Stimulated activated CD4-positive, alpha-beta T cell treated with anti-CD3 and anti-CD28 coated beads, Interleukin-1b, Interleukin-23, amount 100 ng/mL, for 4 hours (primary cell): ENCODE measurements around the gene TSSC4.

Experiments
- DNase-seq, 2 donors: peaks; one replicate each; pipeline ENCODE4 v3.0.0-alpha.2; 2020; ENCODE audit warnings: low read depth in 2 of 2

The TSSC4 gene

DNA sequence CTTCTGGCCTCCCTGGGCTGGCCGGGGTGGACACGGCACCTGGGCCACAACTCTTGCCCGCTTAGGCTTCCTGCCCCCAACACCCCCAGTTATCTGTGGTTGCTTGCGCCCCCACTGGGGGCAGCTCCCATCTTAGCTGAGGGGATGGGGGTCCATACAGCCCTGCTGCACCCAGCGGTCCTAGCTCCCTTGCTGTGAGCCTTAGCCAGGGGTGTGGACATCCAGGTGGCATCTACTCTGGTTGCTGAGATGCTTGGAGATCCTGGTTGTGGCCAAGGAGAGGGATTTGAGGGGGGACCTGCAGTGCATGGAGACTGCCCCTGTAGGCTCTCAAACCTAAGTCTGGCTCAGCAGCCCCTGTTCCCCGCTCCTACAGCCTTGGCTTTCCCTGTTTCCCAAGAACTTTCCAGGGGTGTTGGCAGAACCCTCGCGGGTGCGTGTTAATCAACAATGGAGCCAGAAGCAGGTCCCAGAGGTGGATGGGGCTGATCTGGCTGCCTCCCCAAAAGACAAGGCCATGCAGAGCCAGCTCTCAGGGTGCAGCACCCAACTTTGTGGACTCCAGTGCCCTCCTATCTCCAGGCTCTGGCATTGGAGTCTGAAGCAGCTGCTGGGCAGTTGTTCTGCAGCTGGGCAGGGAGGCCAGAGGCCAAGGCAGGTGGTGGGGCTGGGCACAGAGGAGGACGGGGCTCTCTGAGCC, 47.6 kb downstream of the TSSC4 start:
- DNase-seq, result no peak

DNA sequence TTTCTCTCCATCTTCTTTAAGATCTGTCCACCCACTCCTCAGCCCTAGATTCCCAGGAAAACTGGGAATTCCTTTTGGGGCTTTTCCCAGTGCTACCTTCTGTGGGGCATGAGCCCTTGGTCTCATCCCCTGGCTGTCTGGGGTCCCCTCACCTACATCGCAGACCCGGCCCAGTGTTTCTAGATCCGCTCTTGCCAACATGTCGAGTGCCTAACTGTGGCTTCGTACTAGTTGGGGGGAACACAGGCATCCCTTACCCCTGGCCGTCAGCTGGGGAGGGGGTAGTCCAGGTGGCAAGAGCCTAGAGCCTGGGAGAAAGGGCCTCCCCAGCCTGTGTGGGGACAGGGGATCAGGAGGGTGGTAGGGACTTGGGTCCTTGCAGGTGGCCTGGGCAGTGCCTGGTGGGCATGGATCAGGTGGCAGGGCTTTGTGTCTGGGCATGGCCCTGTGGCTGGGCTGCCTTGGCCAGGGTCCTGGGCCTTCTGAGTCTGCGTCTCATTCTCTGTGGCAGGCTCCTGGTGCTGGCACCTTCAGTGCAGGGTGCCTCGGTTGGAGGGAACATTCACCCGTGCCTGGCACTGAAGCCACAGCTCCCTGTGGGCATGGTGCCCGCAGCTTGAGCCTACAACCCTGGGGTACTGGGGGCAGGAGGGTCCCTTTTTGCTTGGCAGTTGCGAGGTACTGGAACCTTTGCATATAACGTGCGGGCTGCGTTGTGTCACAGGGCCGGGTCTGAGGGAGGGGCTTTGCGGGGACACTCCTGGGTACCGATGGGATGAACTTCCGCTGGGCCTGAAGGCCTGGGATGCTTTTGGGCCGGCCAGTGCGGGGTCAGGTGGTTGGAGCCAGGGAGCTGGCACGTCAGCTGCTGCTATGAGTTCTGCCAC, 48.4 kb downstream of the TSSC4 start:
- DNase-seq, result no peak

DNA sequence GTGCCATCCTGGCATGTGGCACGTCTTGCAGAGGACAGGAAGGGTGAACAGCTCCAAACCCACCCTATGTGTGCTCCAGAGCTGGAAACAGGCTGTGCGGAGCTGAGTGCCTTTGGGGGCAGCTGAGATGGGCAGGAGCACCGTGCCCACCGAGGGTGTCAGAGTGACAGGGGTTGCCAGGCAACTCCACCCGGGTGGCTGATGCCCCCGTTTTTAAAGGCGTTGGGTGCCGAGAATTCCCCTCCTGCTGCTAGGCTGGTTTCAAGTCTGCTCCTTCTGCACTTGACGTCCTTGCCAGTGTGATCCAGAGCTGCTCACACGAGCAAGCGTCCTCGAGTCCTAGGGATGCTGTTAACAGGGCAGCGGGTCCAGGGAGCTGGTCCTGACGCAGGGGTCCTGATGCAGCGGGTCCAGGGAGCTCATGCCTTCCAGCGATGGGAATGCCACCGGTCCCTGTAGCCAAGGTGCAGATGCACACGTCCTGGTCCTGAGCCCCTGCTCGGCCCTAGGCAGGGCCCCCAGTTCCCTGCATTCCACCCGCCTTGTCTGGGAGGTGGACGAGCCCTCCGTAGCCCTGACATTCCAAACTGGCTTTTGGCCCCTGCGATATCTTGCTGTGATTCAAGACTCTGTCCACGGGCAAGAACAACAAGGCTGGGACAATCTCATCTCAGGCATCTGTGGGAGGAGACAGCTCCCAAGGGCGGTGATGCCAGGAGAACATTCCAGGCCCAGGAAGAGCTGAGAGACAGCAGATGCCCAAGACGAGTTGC, 49.2 kb downstream of the TSSC4 start:
- DNase-seq, result no peak

DNA sequence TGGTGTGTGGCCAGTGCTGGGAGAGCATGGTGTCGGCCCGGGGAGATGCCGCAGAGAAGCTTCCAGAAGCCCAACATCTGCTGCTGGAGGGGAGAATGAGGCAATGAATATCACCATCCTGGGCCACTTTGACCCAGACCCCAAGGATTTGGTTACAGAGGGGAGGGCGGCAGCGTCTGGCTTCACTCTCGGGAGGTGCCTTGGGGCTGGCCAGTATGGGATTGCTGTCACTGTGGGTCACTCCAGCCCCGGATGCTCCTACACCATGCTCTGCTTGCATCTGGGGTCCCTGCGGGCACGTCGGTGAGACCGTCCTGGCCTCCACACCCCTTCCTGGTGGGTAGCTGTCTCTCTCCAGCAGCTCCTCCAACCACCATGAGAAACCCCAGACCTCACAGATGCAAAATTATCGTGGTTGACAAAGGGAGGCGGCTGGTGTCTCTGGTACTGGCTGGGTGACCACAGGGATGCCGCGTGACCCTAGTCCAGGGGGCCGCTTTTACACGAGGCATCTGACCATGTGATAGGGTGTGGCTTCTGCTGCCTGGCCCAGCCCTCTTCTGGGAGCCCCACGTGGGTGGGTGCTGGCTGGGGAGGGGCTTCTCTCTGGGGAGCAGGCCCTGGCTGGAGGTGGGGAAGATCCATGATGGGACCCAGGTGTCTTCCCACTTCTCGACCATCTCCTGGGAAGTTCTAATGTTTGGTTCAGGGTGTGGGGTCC, 49.9 kb downstream of the TSSC4 start:
- no peak for DNase-seq

DNA sequence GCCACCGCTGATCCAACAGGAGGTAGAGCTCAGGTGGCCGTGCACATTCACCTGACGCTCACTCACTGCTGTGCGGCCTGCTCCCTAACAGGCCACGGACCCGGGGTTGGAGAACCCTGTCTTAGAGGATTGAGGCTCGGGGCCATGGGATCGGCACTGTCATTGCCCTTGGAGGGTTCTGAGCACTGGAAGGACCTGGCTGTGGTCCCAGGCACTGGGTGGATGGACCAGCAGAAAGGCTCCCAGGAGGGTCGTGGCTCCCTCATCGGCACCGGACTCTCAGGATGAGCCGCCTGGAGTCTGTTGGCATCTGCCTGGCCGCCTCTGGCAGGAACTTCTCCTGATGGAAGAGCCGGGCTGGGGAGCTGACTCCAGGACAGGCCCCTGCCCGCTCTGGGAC, 50.8 kb downstream of the TSSC4 start:
- no peak for DNase-seq

DNA sequence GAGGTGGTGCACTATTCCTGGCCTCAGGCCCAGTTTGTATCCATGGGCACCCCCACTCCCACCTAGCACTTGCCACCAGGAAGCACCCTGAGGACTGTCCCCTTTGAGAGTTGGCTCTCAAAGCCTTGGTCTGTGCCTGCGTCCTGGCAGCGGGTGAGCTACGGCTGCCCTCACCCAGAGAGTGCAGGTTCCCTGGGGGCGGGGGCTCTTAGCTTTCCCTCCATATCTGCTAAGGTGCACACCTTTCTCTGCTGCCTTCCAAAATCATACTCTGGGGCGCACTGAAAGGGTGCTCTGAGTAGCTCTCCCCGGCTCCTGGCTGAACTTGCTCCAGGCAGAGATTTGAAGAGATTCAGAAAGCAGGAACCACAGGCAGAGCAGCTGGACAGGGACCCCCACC, 51.4 kb downstream of the TSSC4 start:
- no peak for DNase-seq

DNA sequence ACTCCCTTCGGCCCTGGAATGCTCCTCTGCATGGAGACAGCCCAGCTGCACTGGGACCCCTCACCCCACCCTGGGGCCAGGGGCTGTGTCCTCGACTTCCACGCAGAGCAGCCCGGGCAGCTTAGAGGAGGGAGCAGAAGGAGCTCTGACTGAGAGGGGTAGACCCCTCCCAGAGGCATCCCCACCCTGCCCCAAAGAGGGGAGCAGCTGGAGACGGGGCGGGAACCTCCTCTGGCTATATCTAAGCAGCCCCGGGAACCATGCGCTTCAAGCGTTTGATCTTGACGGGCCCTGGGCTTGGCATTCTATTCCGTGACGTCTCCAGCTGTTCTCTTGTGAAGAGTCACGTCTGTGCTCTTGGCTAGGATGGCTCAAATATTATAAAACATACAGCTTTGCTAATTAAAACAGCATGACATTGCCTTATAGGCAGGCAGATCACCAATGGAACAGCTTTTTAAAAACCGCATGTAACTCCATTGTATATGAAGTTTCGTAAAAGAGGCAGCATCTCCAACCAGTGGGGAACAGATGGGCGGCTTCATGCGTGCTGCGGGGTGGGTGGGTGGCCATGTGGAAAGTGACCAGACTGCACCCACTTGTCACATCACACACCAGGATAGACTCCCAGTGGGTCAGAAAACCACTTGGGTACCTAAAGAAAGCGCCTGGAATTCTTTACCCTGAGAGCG, 51.9 kb downstream of the TSSC4 start:
- no peak for DNase-seq

DNA sequence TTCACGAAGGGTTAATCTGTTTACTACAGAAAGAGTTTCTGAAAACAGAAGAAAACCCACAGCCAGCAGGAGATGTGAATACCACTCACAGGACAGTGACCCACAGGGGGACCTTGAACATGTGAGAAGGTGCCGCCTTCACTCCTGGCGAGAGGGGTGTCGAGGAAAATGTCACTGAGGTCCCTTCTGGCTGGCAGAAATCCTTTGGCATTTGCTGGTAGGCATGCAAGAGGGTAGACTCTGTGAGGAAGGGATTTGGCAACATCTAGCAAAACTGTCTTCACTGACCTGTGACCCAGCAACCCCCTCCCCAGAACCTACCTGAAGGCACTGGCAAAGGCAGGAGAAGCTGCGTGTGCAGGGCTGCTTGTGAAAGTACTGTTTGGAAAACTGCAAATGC, 52.9 kb downstream of the TSSC4 start:
- no peak for DNase-seq
